ENCODE measurements around the gene TYRO3. TPM values are rescaled to one million over a fixed set of nuclear protein-coding genes. Genes with fewer than 3 reads are reported as not detected.

TYRO3 gene
- total RNA-seq, 2 experiments from 2014 or later, result 0.48 TPM; not detected in 1

GRCh38 chr15:41556677-41557076 lies 2.3 kb upstream of the TYRO3 start:
- TF ChIP-seq EZH2phosphoT487 (IDR thresholded peaks at IDR 0.05; ENCODE audit: borderline replicate concordance, low read depth, low read length) (no peak), CTCF (conservative IDR thresholded peaks at IDR 0.05; ENCODE audit: low read length) (no peak)
- no TSS peak for BruUV-seq (replicated peaks)
- Histone ChIP-seq H3K27ac (ENCODE audit: low read depth, low read length, poor library complexity, severe bottlenecking) (no peak overlapping the region), H3K79me2 (ENCODE audit: insufficient read depth, low read depth, low read length) (no peaks in the 10 kb centered on the region), H3K9me2 (ENCODE audit: insufficient read depth, low read length) (no peaks in the 10 kb centered on the region), H4K20me1 (ENCODE audit: insufficient read depth, low read length) (no peaks in the 10 kb centered on the region), H3K4me2 (ENCODE audit: low read length) (no peak overlapping the region), H3K36me3 (ENCODE audit: insufficient read depth, low read length) (no peaks in the 10 kb centered on the region), H3K9me3 (ENCODE audit: low read length) (no peaks in the 10 kb centered on the region), H3K4me3 (ENCODE audit: low read depth, low read length, poor library complexity, severe bottlenecking) (no peak overlapping the region), H3K4me1 (ENCODE audit: insufficient read depth, low read length, poor library complexity, severe bottlenecking) (peaks cover 30% of the 10 kb centered on the region), H2AFZ (ENCODE audit: low read length) (peak overlapping the region; percentile 37; the same call in 1 of the 2 replicates)
- POLR2A ChIA-PET, result interaction anchor here (0.6 to 1.1 kb wide), 3 partner anchors 12 to 212 kb away, joined by 3 to 5 read pairs (median 3); partner anchors contain the start of gene RPAP1
- CTCF ChIA-PET (ENCODE audit: unreplicated experiment), result interaction anchor here (0.7 kb wide), 1 partner anchor 179 kb away, joined by 3 read pairs; no protein-coding TSS in a partner anchor
- intact Hi-C loops (cut with micrococcal nuclease; ENCODE audit: unreplicated experiment), result loop anchor here (1.0 to 5.0 kb wide), 4 partner anchors 104 to 346 kb away; partner anchors contain the start of genes MAPKBP1 and MGA
- DNase-seq (ENCODE audit: low spot score), result no peak

DNA sequence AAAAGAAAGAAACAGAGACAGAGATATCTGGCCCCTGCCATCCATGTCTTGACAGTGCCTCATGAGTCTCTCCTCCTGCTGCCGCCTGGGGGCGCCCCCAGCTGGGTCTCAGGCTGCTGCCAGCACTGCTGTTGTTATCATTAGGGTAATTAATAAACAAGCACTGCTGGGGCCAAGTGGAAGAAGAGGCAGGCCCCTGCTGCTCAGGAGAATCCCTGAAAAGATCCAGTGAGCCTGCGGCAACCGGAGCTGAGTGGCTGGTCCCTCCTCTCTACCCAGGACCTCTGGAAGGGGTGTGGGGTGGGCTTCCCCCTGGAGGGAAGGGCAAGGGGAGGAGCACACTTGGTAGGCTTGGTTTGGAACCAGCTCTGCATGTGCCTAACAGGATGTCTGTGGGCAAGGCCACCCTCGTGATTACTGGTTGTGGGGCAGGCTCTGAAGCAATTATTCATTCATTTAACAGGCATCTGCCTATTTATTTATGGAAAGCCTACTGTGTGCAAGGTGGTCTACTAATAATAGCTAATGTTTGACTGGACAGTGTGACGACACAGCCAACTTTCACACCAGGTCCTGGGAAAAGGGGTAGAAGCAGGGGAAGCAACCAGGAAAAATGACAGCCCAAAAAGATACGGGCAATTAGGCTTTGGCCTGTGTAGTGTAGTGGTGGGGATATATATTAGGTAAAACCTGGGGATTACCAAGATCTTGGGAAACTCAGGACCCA lies 1.2 kb upstream of the TYRO3 start:
- Histone ChIP-seq H2AFZ (ENCODE audit: low read length) (peak overlapping the region; percentile 7; the same call in 1 of the 2 replicates), H3K27ac (ENCODE audit: low read depth, low read length, poor library complexity, severe bottlenecking) (no peak overlapping the region), H3K4me3 (ENCODE audit: low read depth, low read length, poor library complexity, severe bottlenecking) (peak overlapping the region; percentile 50), H3K79me2 (ENCODE audit: insufficient read depth, low read depth, low read length) (no peaks in the 10 kb centered on the region), H3K4me1 (ENCODE audit: insufficient read depth, low read length, poor library complexity, severe bottlenecking) (peaks cover 30% of the 10 kb centered on the region), H3K36me3 (ENCODE audit: insufficient read depth, low read length) (no peaks in the 10 kb centered on the region), H4K20me1 (ENCODE audit: insufficient read depth, low read length) (no peaks in the 10 kb centered on the region), H3K9me3 (ENCODE audit: low read length) (no peaks in the 10 kb centered on the region), H3K9me2 (ENCODE audit: insufficient read depth, low read length) (no peaks in the 10 kb centered on the region), H3K4me2 (ENCODE audit: low read length) (peak overlapping the region; percentile 63)
- ChIA-PET CTCF (ENCODE audit: unreplicated experiment) (interaction anchor here (0.5 to 1.3 kb wide), 2 partner anchors 216 to 220 kb away, joined by 3 read pairs; partner anchors contain the start of gene MAPKBP1), POLR2A (interaction anchor here (0.5 kb wide), 1 partner anchor 1452 kb away, joined by 3 read pairs; no protein-coding TSS in a partner anchor)
- DNase-seq (ENCODE audit: low spot score), result peak; percentile 77
- intact Hi-C loops (cut with micrococcal nuclease; ENCODE audit: unreplicated experiment), result loop anchor here (1.0 to 5.0 kb wide), 4 partner anchors 103 to 344 kb away; partner anchors contain the start of genes MAPKBP1 and MGA
- no peak for TF ChIP-seq EZH2phosphoT487 (IDR thresholded peaks at IDR 0.05; ENCODE audit: borderline replicate concordance, low read depth, low read length)
- peak; percentile 99 for TF ChIP-seq CTCF (conservative IDR thresholded peaks at IDR 0.05; ENCODE audit: low read length)
- BruUV-seq (replicated peaks), result no TSS peak

Data from OCI-LY7 (cell line).